H9 (cell line): ENCODE results near the gene PLA2G4E. TPM values are rescaled to one million over a fixed set of nuclear protein-coding genes. Genes with fewer than 3 reads are reported as not detected.

ENCODE experiments used
- DNase-seq: peaks from one replicate; pipeline ENCODE4 v3.0.0-alpha.2; 2017
- H2AFZ ChIP-seq: one replicate; pipeline ENCODE4 v1.6.1; 2013; ENCODE audit warnings: mild to moderate bottlenecking, low read length, control low read depth, moderate library complexity
- H2AK5ac ChIP-seq: 2 replicates; pipeline ENCODE4 v1.6.1; 2013; ENCODE audit warnings: low read length, control low read depth, mixed read lengths; ENCODE audit not compliant: insufficient read length
- H2BK120ac ChIP-seq: one replicate; pipeline ENCODE4 v1.6.1; 2013; ENCODE audit warnings: low read depth, mild to moderate bottlenecking, low read length, control low read depth, inconsistent platforms; ENCODE audit not compliant: poor library complexity, severe bottlenecking
- H2BK12ac ChIP-seq: 2 replicates; pipeline ENCODE4 v1.6.1; 2013; ENCODE audit warnings: low read length, control low read depth, mixed read lengths, low read depth; ENCODE audit not compliant: insufficient read length
- H2BK15ac ChIP-seq: 2 replicates; pipeline ENCODE4 v1.6.1; 2013; ENCODE audit warnings: low read depth, low read length, control low read depth
- H2BK20ac ChIP-seq: one replicate; pipeline ENCODE4 v1.6.1; 2013; ENCODE audit warnings: low read depth, mild to moderate bottlenecking, low read length, control low read depth, inconsistent platforms; ENCODE audit not compliant: poor library complexity, severe bottlenecking
- H2BK5ac ChIP-seq: 2 replicates; pipeline ENCODE4 v1.6.1; 2013; ENCODE audit warnings: low read length, control low read depth, mixed read lengths; ENCODE audit not compliant: insufficient read length
- H3K14ac ChIP-seq: 2 replicates; pipeline ENCODE4 v1.6.1; 2013; ENCODE audit warnings: low read length, control low read depth; ENCODE audit not compliant: insufficient read depth
- H3K18ac ChIP-seq: 2 replicates; pipeline ENCODE4 v1.6.1; 2013; ENCODE audit warnings: low read depth, mild to moderate bottlenecking, mixed read lengths, low read length, control low read depth; ENCODE audit not compliant: insufficient read length
- H3K23ac ChIP-seq: 2 replicates; pipeline ENCODE4 v1.6.1; 2013; ENCODE audit warnings: low read length, control low read depth, mixed read lengths, low read depth; ENCODE audit not compliant: insufficient read length
- H3K23me2 ChIP-seq: 2 replicates; pipeline ENCODE4 v1.6.1; 2013; ENCODE audit warnings: low read depth, mild to moderate bottlenecking, mixed read lengths, low read length, control low read depth; ENCODE audit not compliant: insufficient read length, poor library complexity, severe bottlenecking
- H3K27ac ChIP-seq: 2 replicates; pipeline ENCODE4 v1.5.1; 2013; ENCODE audit warnings: low read length, control low read depth, mixed read lengths, low read depth; ENCODE audit not compliant: insufficient read length
- H3K27me3 ChIP-seq: 2 replicates; pipeline ENCODE4 v1.6.1; 2013; ENCODE audit warnings: low read length, control low read depth, inconsistent platforms; ENCODE audit not compliant: insufficient read depth
- H3K4ac ChIP-seq: 2 replicates; pipeline ENCODE4 v1.6.1; 2013; ENCODE audit warnings: low read depth, mild to moderate bottlenecking, control low read depth, inconsistent platforms, low read length, moderate library complexity
- H3K4me1 ChIP-seq: 2 replicates; pipeline ENCODE4 v1.6.1; 2013; ENCODE audit warnings: low read length, control low read depth, inconsistent platforms; ENCODE audit not compliant: insufficient read depth
- H3K4me2 ChIP-seq: 2 replicates; pipeline ENCODE4 v1.6.1; 2013; ENCODE audit warnings: low read length, control low read depth, mixed read lengths; ENCODE audit not compliant: insufficient read length, insufficient read depth
- H3K56ac ChIP-seq: 2 replicates; pipeline ENCODE4 v1.6.1; 2013; ENCODE audit warnings: low read depth, mild to moderate bottlenecking, mixed read lengths, low read length, control low read depth; ENCODE audit not compliant: insufficient read length
- H3K79me1 ChIP-seq: 2 replicates; pipeline ENCODE4 v1.6.1; 2013; ENCODE audit warnings: low read depth, mild to moderate bottlenecking, moderate library complexity, low read length, control low read depth, inconsistent platforms; ENCODE audit not compliant: insufficient read depth, poor library complexity, severe bottlenecking
- H3K79me2 ChIP-seq: 2 replicates; pipeline ENCODE4 v1.6.1; 2013; ENCODE audit warnings: low read length, control low read depth, inconsistent platforms; ENCODE audit not compliant: insufficient read depth
- H3K9ac ChIP-seq: 2 replicates; pipeline ENCODE4 v1.6.1; 2013; ENCODE audit warnings: low read length, control low read depth, mixed read lengths; ENCODE audit not compliant: insufficient read length; ENCODE audit errors: extremely low read depth
- H3K9me3 ChIP-seq: one replicate; pipeline ENCODE4 v1.6.1; 2013; ENCODE audit warnings: low read depth, low read length, inconsistent platforms; ENCODE audit not compliant: control insufficient read depth
- H3T11ph ChIP-seq: one replicate; pipeline ENCODE4 v1.6.1; 2013; ENCODE audit warnings: mild to moderate bottlenecking, low read length, control low read depth, inconsistent platforms
- H4K20me1 ChIP-seq: one replicate; pipeline ENCODE4 v1.6.1; 2013; ENCODE audit not compliant: control insufficient read depth, insufficient read length, insufficient read depth
- H4K5ac ChIP-seq: 2 replicates; pipeline ENCODE4 v1.6.1; 2013; ENCODE audit warnings: low read depth, mild to moderate bottlenecking, mixed read lengths, low read length, control low read depth; ENCODE audit not compliant: insufficient read length
- H4K8ac ChIP-seq: replicated peaks from 2 replicates; pipeline ENCODE4 v1.6.1; 2013; ENCODE audit warnings: low read length, control low read depth, mixed read lengths, low read depth; ENCODE audit not compliant: insufficient read length
- H4K91ac ChIP-seq: 2 replicates; pipeline ENCODE4 v1.6.1; 2013; ENCODE audit warnings: low read depth, mild to moderate bottlenecking, moderate library complexity, mixed read lengths, low read length, control low read depth; ENCODE audit not compliant: insufficient read length
- H3K27ac Mint-ChIP-seq, 3 experiments: 2 replicates in 2 of 3; 3 replicates in 1 of 3; pipeline ENCODE4 v1.8.0; 2020 to 2021; ENCODE audit warnings: mixed read lengths in 3 of 3, mild to moderate bottlenecking in 1 of 3, moderate library complexity in 1 of 3
- H3K27me3 Mint-ChIP-seq: 2 replicates; pipeline ENCODE4 v1.8.0; 2021; ENCODE audit warnings: low read depth, mild to moderate bottlenecking, moderate library complexity, mixed read lengths
- H3K36me3 Mint-ChIP-seq, 3 experiments: 2 replicates in 2 of 3; 3 replicates in 1 of 3; pipeline ENCODE4 v1.8.0; 2020 to 2021; ENCODE audit warnings: low read depth in 3 of 3, mixed read lengths in 3 of 3; ENCODE audit not compliant: insufficient read depth in 1 of 3
- H3K4me1 Mint-ChIP-seq, 2 experiments: 2 replicates each; pipeline ENCODE4 v1.8.0; 2020; ENCODE audit warnings: mixed read lengths in 2 of 2
- H3K4me3 Mint-ChIP-seq, 2 experiments: 2 replicates in 1 of 2; 3 replicates in 1 of 2; pipeline ENCODE4 v1.8.0; 2020 to 2021; ENCODE audit warnings: mild to moderate bottlenecking in 2 of 2, mixed read lengths in 2 of 2, moderate library complexity in 1 of 2
- H3K9me3 Mint-ChIP-seq, 2 experiments: 2 replicates in 1 of 2; 3 replicates in 1 of 2; pipeline ENCODE4 v1.8.0; 2020; ENCODE audit warnings: mild to moderate bottlenecking in 2 of 2, mixed read lengths in 2 of 2, moderate library complexity in 1 of 2
- CTCF ChIP-seq: fragments of 200-600 bp; sonication (generic); conservative IDR thresholded peaks from 3 replicates; pipeline ENCODE4 v1.8.0; 2021; ENCODE audit warnings: antibody characterized with exemption, mild to moderate bottlenecking
- WGBS: extraction: QIAGEN DNeasy Blood & Tissue Kit; methylation state at CpG from one replicate; pipeline ENCODE4 v1.1.7; 2013; ENCODE audit warnings: missing lambda C conversion rate, low lambda C conversion rate, mixed read lengths; ENCODE audit not compliant: insufficient read length; ENCODE audit errors: extremely low coverage; 5-methylcytosine and 5-hydroxymethylcytosine counted together
- total RNA-seq: library from RNA; stranded (reverse); gene quantifications from 2 replicates; pipeline ENCODE4 v1.2.1, GENCODE V29; 2021

PLA2G4E gene
- total RNA-seq, 1 experiment from 2014 or later = not detected

GRCh38 chr15:41948490-41948889 is 72.4 kb downstream of the PLA2G4E start:
- H3K27ac Mint-ChIP-seq = 0 out of 7 replicates have a peak overlapping the region, but pooled peaks of 1 of the 3 experiments have one; percentile 40
- no peak overlapping the region for H2BK20ac ChIP-seq
- H4K91ac ChIP-seq = no peak overlapping the region
- no peak overlapping the region for H3K23ac ChIP-seq
- no peak overlapping the region for H2BK5ac ChIP-seq
- H3K27ac ChIP-seq = no peak overlapping the region
- no peak overlapping the region for H2BK120ac ChIP-seq
- H3K27me3 ChIP-seq = no peaks in the 10 kb centered on the region
- no peak overlapping the region for H2BK15ac ChIP-seq
- H3K14ac ChIP-seq = no peak overlapping the region
- no peak overlapping the region for H2AFZ ChIP-seq
- H3K9ac ChIP-seq = no peak overlapping the region
- H3T11ph ChIP-seq = no peak overlapping the region
- no peaks in the 10 kb centered on the region for H3K79me2 ChIP-seq
- no peak overlapping the region for H3K4me2 ChIP-seq
- WGBS = no CpG with 5 or more reads among the region's 3 CpGs
- no peak for TF ChIP-seq CTCF
- H3K79me1 ChIP-seq = no peaks in the 10 kb centered on the region
- peaks cover 11 to 26% of the 10 kb centered on the region in 2 experiments; a peak in 3 of 4 replicates for H3K4me1 Mint-ChIP-seq
- H3K18ac ChIP-seq = no peak overlapping the region
- DNase-seq = no peak
- H3K9me3 ChIP-seq = no peaks in the 10 kb centered on the region
- no peak overlapping the region for H4K5ac ChIP-seq
- H3K9me3 Mint-ChIP-seq = no peaks in the 10 kb centered on the region
- H3K36me3 Mint-ChIP-seq = peaks cover 10 to 32% (median 19%) of the 10 kb centered on the region in 3 experiments; a peak in 6 of 7 replicates
- no peak overlapping the region for H2AK5ac ChIP-seq
- no peak overlapping the region for H3K4ac ChIP-seq
- no peaks in the 10 kb centered on the region for H3K23me2 ChIP-seq
- no peak overlapping the region for H2BK12ac ChIP-seq
- H3K27me3 Mint-ChIP-seq = no peaks in the 10 kb centered on the region
- no peak overlapping the region for H4K8ac ChIP-seq
- no peaks in the 10 kb centered on the region for H3K4me1 ChIP-seq
- no peak overlapping the region for H3K4me3 Mint-ChIP-seq
- H3K56ac ChIP-seq = no peak overlapping the region
- H4K20me1 ChIP-seq = no peaks in the 10 kb centered on the region
